Measurements from ENCODE around the gene LIN37. TPM values are rescaled to one million over a fixed set of nuclear protein-coding genes. Genes with fewer than 3 reads are reported as not detected.

Gene LIN37
- total RNA-seq, 1 experiment from 2014 or later = 5.9 TPM

GRCh38 chr19:35760711-35761349 lies 12.5 kb downstream of the LIN37 start:
- Histone ChIP-seq H3K79me2 (ENCODE audit: insufficient read depth, low read length) (no peaks in the 10 kb centered on the region), H4K8ac (replicated peaks; ENCODE audit: insufficient read length, low read depth, low read length) (no peak overlapping the region), H2BK5ac (ENCODE audit: insufficient read length, low read length) (no peak overlapping the region), H4K20me1 (ENCODE audit: control insufficient read depth, insufficient read depth, insufficient read length) (no peaks in the 10 kb centered on the region), H2BK12ac (ENCODE audit: insufficient read length, low read depth, low read length) (no peak overlapping the region), H3K56ac (ENCODE audit: insufficient read length, low read depth, low read length) (no peak overlapping the region), H3K27me3 (ENCODE audit: insufficient read depth, low read length) (no peaks in the 10 kb centered on the region), H3K9ac (ENCODE audit: extremely low read depth, insufficient read length, low read length) (no peak overlapping the region), H4K5ac (ENCODE audit: insufficient read length, low read depth, low read length) (no peak overlapping the region), H3T11ph (ENCODE audit: low read length) (no peak overlapping the region), H3K23ac (ENCODE audit: insufficient read length, low read depth, low read length) (no peak overlapping the region), H3K4me2 (ENCODE audit: insufficient read depth, insufficient read length, low read length) (no peak overlapping the region), H2BK20ac (ENCODE audit: low read depth, low read length, poor library complexity, severe bottlenecking) (no peak overlapping the region), H2BK15ac (ENCODE audit: low read depth, low read length) (no peak overlapping the region), H3K4me1 (ENCODE audit: insufficient read depth, low read length) (no peaks in the 10 kb centered on the region), H4K91ac (ENCODE audit: insufficient read length, low read depth, low read length) (no peak overlapping the region), H3K23me2 (ENCODE audit: insufficient read length, low read depth, low read length, poor library complexity, severe bottlenecking) (peaks cover 13% of the 10 kb centered on the region), H3K4ac (ENCODE audit: low read depth, low read length) (no peak overlapping the region), H2AK5ac (ENCODE audit: insufficient read length, low read length) (no peak overlapping the region), H2AFZ (ENCODE audit: low read length) (no peak overlapping the region), H3K79me1 (ENCODE audit: insufficient read depth, low read depth, low read length, poor library complexity, severe bottlenecking) (no peaks in the 10 kb centered on the region), H3K14ac (ENCODE audit: insufficient read depth, low read length) (no peak overlapping the region), H3K27ac (ENCODE audit: insufficient read length, low read depth, low read length) (no peak overlapping the region), H3K9me3 (ENCODE audit: control insufficient read depth, low read depth, low read length) (no peaks in the 10 kb centered on the region), H3K18ac (ENCODE audit: insufficient read length, low read depth, low read length) (no peak overlapping the region), H2BK120ac (ENCODE audit: low read depth, low read length, poor library complexity, severe bottlenecking) (no peak overlapping the region)
- peaks cover 10 to 19% of the 10 kb centered on the region in 2 experiments for H3K4me1 Mint-ChIP-seq
- H3K27me3 Mint-ChIP-seq (ENCODE audit: low read depth) = peaks cover 3% of the 10 kb centered on the region; the same call in 1 of the 2 replicates
- no peak overlapping the region for H3K27ac Mint-ChIP-seq
- no peak overlapping the region; a peak in 1 of 5 replicates for H3K4me3 Mint-ChIP-seq
- TF ChIP-seq, protein P1, sequence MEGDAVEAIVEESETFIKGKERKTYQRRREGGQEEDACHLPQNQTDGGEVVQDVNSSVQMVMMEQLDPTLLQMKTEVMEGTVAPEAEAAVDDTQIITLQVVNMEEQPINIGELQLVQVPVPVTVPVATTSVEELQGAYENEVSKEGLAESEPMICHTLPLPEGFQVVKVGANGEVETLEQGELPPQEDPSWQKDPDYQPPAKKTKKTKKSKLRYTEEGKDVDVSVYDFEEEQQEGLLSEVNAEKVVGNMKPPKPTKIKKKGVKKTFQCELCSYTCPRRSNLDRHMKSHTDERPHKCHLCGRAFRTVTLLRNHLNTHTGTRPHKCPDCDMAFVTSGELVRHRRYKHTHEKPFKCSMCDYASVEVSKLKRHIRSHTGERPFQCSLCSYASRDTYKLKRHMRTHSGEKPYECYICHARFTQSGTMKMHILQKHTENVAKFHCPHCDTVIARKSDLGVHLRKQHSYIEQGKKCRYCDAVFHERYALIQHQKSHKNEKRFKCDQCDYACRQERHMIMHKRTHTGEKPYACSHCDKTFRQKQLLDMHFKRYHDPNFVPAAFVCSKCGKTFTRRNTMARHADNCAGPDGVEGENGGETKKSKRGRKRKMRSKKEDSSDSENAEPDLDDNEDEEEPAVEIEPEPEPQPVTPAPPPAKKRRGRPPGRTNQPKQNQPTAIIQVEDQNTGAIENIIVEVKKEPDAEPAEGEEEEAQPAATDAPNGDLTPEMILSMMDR (conservative IDR thresholded peaks at IDR 0.05) = no peak
- peaks cover 6 to 41% (median 40%) of the 10 kb centered on the region in 3 experiments; a peak in 6 of 7 replicates for H3K36me3 Mint-ChIP-seq (ENCODE audit: insufficient read depth in 1 of 3, low read depth in 3 of 3)
- no peaks in the 10 kb centered on the region for H3K9me3 Mint-ChIP-seq
- no CpG with 5 or more reads among the region's 4 CpGs for WGBS (ENCODE audit: extremely low coverage, insufficient read length, low lambda C conversion rate)
- DNase-seq = no peak

Measured in H9 (cell line).